ENCODE data around the gene ZBTB32.

Gene ZBTB32

GRCh38 chr19:35729763-35730162 lies 25.4 kb downstream of the ZBTB32 start:
- no peak overlapping the region for H3K4me3 ChIP-seq (ENCODE audit: low read depth, low read length)
- no peaks in the 10 kb centered on the region for H3K27me3 ChIP-seq (ENCODE audit: insufficient read depth, low read length)
- H3K4me1 ChIP-seq (ENCODE audit: control insufficient read depth, insufficient read depth, low read length, unreplicated experiment) = no peaks in the 10 kb centered on the region
- H3K27ac ChIP-seq (ENCODE audit: low read depth, low read length) = no peak overlapping the region
- no peaks in the 10 kb centered on the region for H3K79me2 ChIP-seq (ENCODE audit: control insufficient read depth, insufficient read depth, low read length, unreplicated experiment)
- no peak overlapping the region for H2AFZ ChIP-seq (ENCODE audit: low read length, unreplicated experiment)
- peaks cover 5% of the 10 kb centered on the region; the same call in 1 of the 2 replicates for H3K36me3 ChIP-seq (ENCODE audit: insufficient read depth, low read length)

DNA sequence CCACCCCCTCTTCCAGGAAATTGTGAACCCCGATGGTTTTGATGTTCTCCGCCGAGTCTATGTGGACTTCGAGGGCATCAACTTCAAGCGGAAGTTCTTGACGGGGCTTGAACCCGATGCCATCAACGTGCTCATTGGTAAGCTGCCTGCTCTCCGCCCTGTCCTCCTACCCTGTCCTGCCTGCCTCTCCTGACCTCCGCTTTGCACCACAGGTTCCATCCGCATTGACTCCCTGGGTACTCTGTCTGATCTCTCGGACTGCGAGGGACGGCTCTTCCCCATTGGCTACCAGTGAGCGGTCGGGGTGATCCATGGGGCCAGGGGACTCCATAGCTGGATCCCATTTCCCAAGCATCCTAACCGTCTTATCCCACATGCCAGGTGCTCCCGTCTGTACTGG lies 26.0 kb downstream of the ZBTB32 start:
- Histone ChIP-seq H3K36me3 (ENCODE audit: insufficient read depth, low read length) (peaks cover 5% of the 10 kb centered on the region; the same call in 1 of the 2 replicates), H3K27ac (ENCODE audit: low read depth, low read length) (no peak overlapping the region), H3K27me3 (ENCODE audit: insufficient read depth, low read length) (no peaks in the 10 kb centered on the region), H3K79me2 (ENCODE audit: control insufficient read depth, insufficient read depth, low read length, unreplicated experiment) (no peaks in the 10 kb centered on the region), H3K4me3 (ENCODE audit: low read depth, low read length) (no peak overlapping the region), H3K4me1 (ENCODE audit: control insufficient read depth, insufficient read depth, low read length, unreplicated experiment) (no peaks in the 10 kb centered on the region), H2AFZ (ENCODE audit: low read length, unreplicated experiment) (no peak overlapping the region)

DNA sequence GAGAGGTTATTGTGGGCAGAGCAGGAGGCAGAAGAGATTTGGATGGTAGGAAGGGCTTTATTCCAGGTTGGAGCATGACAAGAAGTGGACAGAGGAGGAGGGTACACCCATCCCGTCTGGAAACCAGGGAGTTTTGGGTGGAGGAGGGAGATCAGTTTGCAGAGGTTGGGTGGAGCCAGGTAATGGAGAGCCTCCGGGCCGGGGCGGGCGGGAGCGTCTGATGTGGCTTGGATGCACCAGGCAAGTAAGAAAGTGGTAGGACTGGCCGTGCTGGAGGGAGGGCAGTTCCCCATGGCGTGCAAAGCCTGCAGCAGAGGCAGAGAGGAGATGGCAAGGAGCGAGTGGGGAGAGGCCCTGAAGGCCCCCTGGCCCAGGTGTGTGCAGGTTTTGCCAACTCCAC lies 27.0 kb downstream of the ZBTB32 start:
- Histone ChIP-seq H3K27me3 (ENCODE audit: insufficient read depth, low read length) (no peaks in the 10 kb centered on the region), H3K36me3 (ENCODE audit: insufficient read depth, low read length) (no peaks in the 10 kb centered on the region), H3K79me2 (ENCODE audit: control insufficient read depth, insufficient read depth, low read length, unreplicated experiment) (no peaks in the 10 kb centered on the region), H3K27ac (ENCODE audit: low read depth, low read length) (no peak overlapping the region), H2AFZ (ENCODE audit: low read length, unreplicated experiment) (no peak overlapping the region), H3K4me1 (ENCODE audit: control insufficient read depth, insufficient read depth, low read length, unreplicated experiment) (no peaks in the 10 kb centered on the region), H3K4me3 (ENCODE audit: low read depth, low read length) (no peak overlapping the region)

- Histone ChIP-seq H3K4me1 (ENCODE audit: control insufficient read depth, insufficient read depth, low read length, unreplicated experiment) (no peaks in the 10 kb centered on the region), H3K27me3 (ENCODE audit: insufficient read depth, low read length) (no peaks in the 10 kb centered on the region), H3K79me2 (ENCODE audit: control insufficient read depth, insufficient read depth, low read length, unreplicated experiment) (no peaks in the 10 kb centered on the region), H2AFZ (ENCODE audit: low read length, unreplicated experiment) (no peak overlapping the region), H3K36me3 (ENCODE audit: insufficient read depth, low read length) (no peaks in the 10 kb centered on the region), H3K27ac (ENCODE audit: low read depth, low read length) (no peak overlapping the region), H3K4me3 (ENCODE audit: low read depth, low read length) (no peak overlapping the region)
Measured at GRCh38 chr19:35731779-35732405, 27.5 kb downstream of the ZBTB32 start.

DNA sequence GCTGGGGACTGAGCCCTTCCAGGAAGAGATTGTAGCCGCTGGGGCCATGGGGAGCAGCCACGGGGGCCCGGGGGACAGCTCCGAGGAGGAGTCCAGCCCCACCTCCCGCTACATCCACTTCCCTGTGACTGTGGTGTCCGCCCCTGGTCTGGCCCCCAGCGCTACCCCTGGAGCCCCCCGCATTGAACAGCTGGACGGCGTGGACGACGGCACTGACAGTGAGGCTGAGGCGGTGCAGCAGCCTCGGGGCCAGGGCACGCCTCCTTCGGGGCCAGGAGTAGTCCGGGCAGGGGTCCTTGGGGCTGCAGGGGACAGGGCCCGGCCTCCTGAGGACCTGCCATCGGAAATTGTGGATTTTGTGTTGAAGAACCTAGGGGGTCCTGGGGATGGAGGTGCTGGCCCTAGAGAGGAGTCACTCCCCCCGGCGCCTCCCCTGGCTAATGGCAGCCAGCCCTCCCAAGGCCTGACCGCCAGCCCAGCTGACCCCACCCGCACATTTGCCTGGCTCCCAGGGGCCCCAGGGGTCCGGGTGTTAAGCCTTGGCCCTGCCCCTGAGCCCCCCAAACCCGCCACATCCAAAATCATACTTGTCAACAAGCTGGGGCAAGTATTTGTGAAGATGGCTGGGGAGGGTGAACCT lies 28.3 kb downstream of the ZBTB32 start:
- H3K27ac ChIP-seq (ENCODE audit: low read depth, low read length) = no peak overlapping the region
- no peaks in the 10 kb centered on the region for H3K36me3 ChIP-seq (ENCODE audit: insufficient read depth, low read length)
- no peak overlapping the region for H3K4me3 ChIP-seq (ENCODE audit: low read depth, low read length)
- no peaks in the 10 kb centered on the region for H3K27me3 ChIP-seq (ENCODE audit: insufficient read depth, low read length)
- no peaks in the 10 kb centered on the region for H3K4me1 ChIP-seq (ENCODE audit: control insufficient read depth, insufficient read depth, low read length, unreplicated experiment)
- no peaks in the 10 kb centered on the region for H3K79me2 ChIP-seq (ENCODE audit: control insufficient read depth, insufficient read depth, low read length, unreplicated experiment)
- no peak overlapping the region for H2AFZ ChIP-seq (ENCODE audit: low read length, unreplicated experiment)

- Histone ChIP-seq H3K36me3 (ENCODE audit: insufficient read depth, low read length) (no peaks in the 10 kb centered on the region), H2AFZ (ENCODE audit: low read length, unreplicated experiment) (no peak overlapping the region), H3K27ac (ENCODE audit: low read depth, low read length) (no peak overlapping the region), H3K27me3 (ENCODE audit: insufficient read depth, low read length) (no peaks in the 10 kb centered on the region), H3K4me1 (ENCODE audit: control insufficient read depth, insufficient read depth, low read length, unreplicated experiment) (no peaks in the 10 kb centered on the region), H3K4me3 (ENCODE audit: low read depth, low read length) (no peak overlapping the region), H3K79me2 (ENCODE audit: control insufficient read depth, insufficient read depth, low read length, unreplicated experiment) (no peaks in the 10 kb centered on the region)
Measured at GRCh38 chr19:35733180-35734125, 29.1 kb downstream of the ZBTB32 start.

DNA sequence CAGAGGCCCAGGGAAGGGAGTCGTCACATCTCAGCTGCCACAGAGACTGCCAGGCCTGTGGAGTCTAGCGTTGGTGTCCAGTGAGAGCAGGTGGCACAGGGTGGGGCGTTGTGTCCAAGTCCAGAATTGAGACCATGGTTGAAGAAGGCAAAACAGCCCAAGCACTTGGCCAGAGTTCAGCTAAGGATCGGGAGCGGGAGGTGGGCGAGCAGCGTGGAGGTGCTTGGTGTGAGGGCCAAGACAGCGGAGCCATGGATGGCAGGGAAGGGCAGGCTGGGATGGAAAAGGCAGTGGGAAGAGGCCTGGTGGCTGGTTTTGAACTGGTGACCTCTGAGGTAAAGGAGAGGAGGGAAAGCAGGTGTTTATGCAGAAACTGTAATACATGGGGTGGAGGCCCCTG lies 29.9 kb downstream of the ZBTB32 start:
- Histone ChIP-seq H3K4me1 (ENCODE audit: control insufficient read depth, insufficient read depth, low read length, unreplicated experiment) (no peaks in the 10 kb centered on the region), H3K27me3 (ENCODE audit: insufficient read depth, low read length) (no peaks in the 10 kb centered on the region), H3K27ac (ENCODE audit: low read depth, low read length) (no peak overlapping the region), H3K36me3 (ENCODE audit: insufficient read depth, low read length) (no peaks in the 10 kb centered on the region), H2AFZ (ENCODE audit: low read length, unreplicated experiment) (no peak overlapping the region), H3K79me2 (ENCODE audit: control insufficient read depth, insufficient read depth, low read length, unreplicated experiment) (no peaks in the 10 kb centered on the region), H3K4me3 (ENCODE audit: low read depth, low read length) (no peak overlapping the region)

DNA sequence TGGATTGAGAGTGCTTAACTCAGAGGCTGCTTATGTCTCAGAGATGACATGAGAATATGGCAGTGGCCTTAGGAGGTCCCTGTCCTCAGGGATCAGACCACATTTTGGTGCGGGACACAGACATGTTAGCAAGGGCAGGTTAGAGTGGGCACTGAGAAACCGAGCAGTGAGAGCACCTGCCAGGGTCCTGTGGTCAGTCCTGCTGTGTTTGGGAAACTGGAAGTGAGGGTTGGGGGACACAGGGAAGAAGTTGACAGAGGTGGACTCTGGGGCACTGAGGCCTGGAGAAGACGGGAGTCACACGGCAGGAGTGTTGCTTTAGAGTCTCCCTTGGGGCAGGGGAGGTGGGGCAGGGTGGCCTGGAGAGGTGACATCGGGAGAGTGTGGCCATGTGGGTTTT lies 30.5 kb downstream of the ZBTB32 start:
- no peaks in the 10 kb centered on the region for H3K4me1 ChIP-seq (ENCODE audit: control insufficient read depth, insufficient read depth, low read length, unreplicated experiment)
- no peak overlapping the region for H3K27ac ChIP-seq (ENCODE audit: low read depth, low read length)
- no peaks in the 10 kb centered on the region for H3K27me3 ChIP-seq (ENCODE audit: insufficient read depth, low read length)
- no peak overlapping the region for H2AFZ ChIP-seq (ENCODE audit: low read length, unreplicated experiment)
- H3K36me3 ChIP-seq (ENCODE audit: insufficient read depth, low read length) = no peaks in the 10 kb centered on the region
- no peaks in the 10 kb centered on the region for H3K79me2 ChIP-seq (ENCODE audit: control insufficient read depth, insufficient read depth, low read length, unreplicated experiment)
- no peak overlapping the region for H3K4me3 ChIP-seq (ENCODE audit: low read depth, low read length)

DNA sequence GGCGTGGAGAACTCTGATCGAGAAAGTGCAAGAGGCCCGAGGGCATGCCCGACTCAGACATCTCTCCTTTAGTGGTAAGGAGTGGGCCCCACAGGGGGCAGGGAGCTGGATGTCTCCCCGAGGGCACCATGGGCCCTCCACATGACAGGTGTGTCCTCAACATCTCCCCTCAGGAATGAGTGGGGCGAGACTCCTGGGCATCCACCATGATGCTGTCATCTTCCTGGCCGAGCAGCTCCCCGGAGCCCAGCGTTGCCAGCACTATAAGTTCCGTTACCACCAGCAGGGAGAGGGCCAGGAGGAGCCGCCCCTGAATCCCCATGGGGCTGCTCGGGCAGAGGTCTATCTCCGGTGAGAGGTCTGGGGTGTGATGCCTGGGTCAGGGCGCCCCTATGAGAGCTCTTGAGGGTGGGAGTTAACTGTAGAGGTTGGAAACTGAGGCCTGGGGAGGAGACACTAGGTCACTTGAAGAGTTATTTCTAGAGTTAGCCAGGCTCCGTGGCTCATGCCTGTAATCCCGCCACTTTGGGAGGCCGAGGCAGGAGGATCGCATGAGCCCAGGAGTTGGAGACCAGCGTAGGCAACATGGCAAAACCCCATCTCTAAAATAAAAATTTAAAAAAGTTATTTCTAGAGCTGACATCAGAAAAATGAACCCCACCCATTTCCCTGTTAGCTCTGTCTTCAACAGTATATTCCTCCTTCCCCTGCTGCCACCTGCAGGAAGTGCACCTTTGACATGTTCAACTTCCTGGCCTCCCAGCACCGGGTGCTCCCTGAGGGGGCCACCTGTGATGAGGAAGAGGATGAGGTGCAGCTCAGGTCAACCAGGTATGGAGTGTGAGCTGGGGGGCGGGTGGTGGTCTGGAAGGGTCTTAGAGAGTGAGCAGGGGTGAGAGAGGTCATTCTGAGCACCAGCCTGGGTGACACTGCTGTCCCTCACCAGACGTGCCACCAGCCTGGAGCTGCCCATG lies 32.8 kb downstream of the ZBTB32 start:
- Histone ChIP-seq H3K27ac (ENCODE audit: low read depth, low read length) (no peak overlapping the region), H3K4me3 (ENCODE audit: low read depth, low read length) (no peak overlapping the region), H3K79me2 (ENCODE audit: control insufficient read depth, insufficient read depth, low read length, unreplicated experiment) (no peaks in the 10 kb centered on the region), H3K4me1 (ENCODE audit: control insufficient read depth, insufficient read depth, low read length, unreplicated experiment) (no peaks in the 10 kb centered on the region), H3K36me3 (ENCODE audit: insufficient read depth, low read length) (no peaks in the 10 kb centered on the region), H3K27me3 (ENCODE audit: insufficient read depth, low read length) (no peaks in the 10 kb centered on the region), H2AFZ (ENCODE audit: low read length, unreplicated experiment) (no peak overlapping the region)
